Measurements from ENCODE around the gene LASP1.

GRCh38 chr17:38939987-38940386 is 70.1 kb downstream of the LASP1 start:
- no peak for TF ChIP-seq CTCF (IDR thresholded peaks at IDR 0.05)
- TF ChIP-seq POLR2A (IDR thresholded peaks at IDR 0.05): no peak
